ENCODE data around the gene POU2F2. TPM values are rescaled to one million over a fixed set of nuclear protein-coding genes. Genes with fewer than 3 reads are reported as not detected.

Gene POU2F2
- total RNA-seq, 1 experiment from 2014 or later = 2.9 TPM

DNA sequence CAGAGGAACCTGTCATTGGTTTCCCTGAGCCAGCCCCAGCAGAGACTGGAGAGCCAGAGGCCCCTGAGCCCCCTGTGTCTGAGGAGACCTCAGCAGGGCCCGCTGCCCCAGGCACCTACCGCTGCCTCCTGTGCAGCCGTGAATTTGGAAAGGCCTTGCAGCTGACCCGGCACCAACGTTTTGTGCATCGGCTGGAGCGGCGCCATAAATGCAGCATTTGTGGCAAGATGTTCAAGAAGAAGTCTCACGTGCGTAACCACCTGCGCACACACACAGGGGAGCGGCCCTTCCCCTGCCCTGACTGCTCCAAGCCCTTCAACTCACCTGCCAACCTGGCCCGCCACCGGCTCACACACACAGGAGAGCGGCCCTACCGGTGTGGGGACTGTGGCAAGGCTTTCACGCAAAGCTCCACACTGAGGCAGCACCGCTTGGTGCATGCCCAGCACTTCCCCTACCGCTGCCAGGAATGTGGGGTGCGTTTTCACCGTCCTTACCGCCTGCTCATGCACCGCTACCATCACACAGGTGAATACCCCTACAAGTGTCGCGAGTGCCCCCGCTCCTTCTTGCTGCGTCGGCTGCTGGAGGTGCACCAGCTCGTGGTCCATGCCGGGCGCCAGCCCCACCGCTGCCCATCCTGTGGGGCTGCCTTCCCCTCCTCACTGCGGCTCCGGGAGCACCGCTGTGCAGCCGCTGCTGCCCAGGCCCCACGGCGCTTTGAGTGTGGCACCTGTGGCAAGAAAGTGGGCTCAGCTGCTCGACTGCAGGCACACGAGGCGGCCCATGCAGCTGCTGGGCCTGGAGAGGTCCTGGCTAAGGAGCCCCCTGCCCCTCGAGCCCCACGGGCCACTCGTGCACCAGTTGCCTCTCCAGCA is 52.1 kb downstream of the POU2F2 start:
- Histone ChIP-seq H3F3A (ENCODE audit: insufficient read depth, low read depth) (peaks cover 28% of the 10 kb centered on the region), H3K27me3 (ENCODE audit: insufficient read depth, low read depth) (no peaks in the 10 kb centered on the region), H3K4me1 (replicated peaks; ENCODE audit: insufficient read depth) (peaks cover 14% of the 10 kb centered on the region), H3K9me2 (ENCODE audit: insufficient read depth) (no peaks in the 10 kb centered on the region), H3K27ac (no peak overlapping the region), H3K79me2 (ENCODE audit: low read depth) (peaks cover 56% of the 10 kb centered on the region), H3K36me3 (ENCODE audit: low read depth) (peaks cover 6% of the 10 kb centered on the region; the same call in 1 of the 2 replicates), H3K4me2 (no peak overlapping the region), H2AFZ (no peak overlapping the region), H3K4me3 (no peak overlapping the region), H4K20me1 (ENCODE audit: insufficient read depth) (peaks cover 48% of the 10 kb centered on the region), H3K9me3 (ENCODE audit: insufficient read depth, low read depth) (no peaks in the 10 kb centered on the region)
- ChIA-PET POLR2A (ENCODE audit: unreplicated experiment) (no interaction called here), CTCF (no interaction called here)
- intact Hi-C loops (cut with micrococcal nuclease; ENCODE audit: unreplicated experiment) = loop anchor here (5.0 kb wide), 3 partner anchors 48 to 193 kb away; partner anchors contain the start of gene RABAC1
- no peak for TF ChIP-seq EZH2 (IDR thresholded peaks at IDR 0.05; ENCODE audit: low read depth)
- TF ChIP-seq, protein P1, sequence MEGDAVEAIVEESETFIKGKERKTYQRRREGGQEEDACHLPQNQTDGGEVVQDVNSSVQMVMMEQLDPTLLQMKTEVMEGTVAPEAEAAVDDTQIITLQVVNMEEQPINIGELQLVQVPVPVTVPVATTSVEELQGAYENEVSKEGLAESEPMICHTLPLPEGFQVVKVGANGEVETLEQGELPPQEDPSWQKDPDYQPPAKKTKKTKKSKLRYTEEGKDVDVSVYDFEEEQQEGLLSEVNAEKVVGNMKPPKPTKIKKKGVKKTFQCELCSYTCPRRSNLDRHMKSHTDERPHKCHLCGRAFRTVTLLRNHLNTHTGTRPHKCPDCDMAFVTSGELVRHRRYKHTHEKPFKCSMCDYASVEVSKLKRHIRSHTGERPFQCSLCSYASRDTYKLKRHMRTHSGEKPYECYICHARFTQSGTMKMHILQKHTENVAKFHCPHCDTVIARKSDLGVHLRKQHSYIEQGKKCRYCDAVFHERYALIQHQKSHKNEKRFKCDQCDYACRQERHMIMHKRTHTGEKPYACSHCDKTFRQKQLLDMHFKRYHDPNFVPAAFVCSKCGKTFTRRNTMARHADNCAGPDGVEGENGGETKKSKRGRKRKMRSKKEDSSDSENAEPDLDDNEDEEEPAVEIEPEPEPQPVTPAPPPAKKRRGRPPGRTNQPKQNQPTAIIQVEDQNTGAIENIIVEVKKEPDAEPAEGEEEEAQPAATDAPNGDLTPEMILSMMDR (conservative IDR thresholded peaks at IDR 0.05) = no peak
- DNase-seq = no peak
- BruUV-seq (replicated peaks) = TSS peak; percentile 7

DNA sequence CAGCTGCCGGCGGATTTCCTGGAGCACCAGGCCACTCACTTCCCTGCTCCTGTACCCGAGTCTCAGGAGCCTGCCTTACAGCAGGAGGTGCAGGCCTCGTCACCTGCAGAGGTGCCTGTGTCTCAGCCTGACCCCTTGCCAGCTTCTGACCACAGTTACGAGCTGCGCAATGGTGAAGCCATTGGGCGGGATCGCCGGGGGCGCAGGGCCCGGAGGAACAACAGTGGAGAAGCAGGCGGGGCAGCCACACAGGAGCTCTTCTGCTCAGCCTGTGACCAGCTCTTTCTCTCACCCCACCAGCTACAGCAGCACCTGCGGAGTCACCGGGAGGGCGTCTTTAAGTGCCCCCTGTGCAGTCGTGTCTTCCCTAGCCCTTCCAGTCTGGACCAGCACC is 53.0 kb downstream of the POU2F2 start:
- Histone ChIP-seq H3K4me2 (no peak overlapping the region), H3K4me1 (replicated peaks; ENCODE audit: insufficient read depth) (peaks cover 21% of the 10 kb centered on the region), H3K36me3 (ENCODE audit: low read depth) (peaks cover 6% of the 10 kb centered on the region; the same call in 1 of the 2 replicates), H3F3A (ENCODE audit: insufficient read depth, low read depth) (peaks cover 23% of the 10 kb centered on the region), H3K4me3 (no peak overlapping the region), H2AFZ (no peak overlapping the region), H3K79me2 (ENCODE audit: low read depth) (peaks cover 63% of the 10 kb centered on the region), H3K27ac (no peak overlapping the region), H4K20me1 (ENCODE audit: insufficient read depth) (peaks cover 48% of the 10 kb centered on the region), H3K9me3 (ENCODE audit: insufficient read depth, low read depth) (no peaks in the 10 kb centered on the region), H3K9me2 (ENCODE audit: insufficient read depth) (no peaks in the 10 kb centered on the region), H3K27me3 (ENCODE audit: insufficient read depth, low read depth) (no peaks in the 10 kb centered on the region)
- BruUV-seq (replicated peaks) = no TSS peak
- POLR2A ChIA-PET (ENCODE audit: unreplicated experiment) = interaction anchor here (0.6 kb wide), 1 partner anchor 164 kb away, joined by 5 read pairs; no protein-coding TSS in a partner anchor
- CTCF ChIA-PET = interaction anchor here (0.6 kb wide), 1 partner anchor 180 kb away, joined by 11 read pairs; no protein-coding TSS in a partner anchor
- intact Hi-C loops (cut with micrococcal nuclease; ENCODE audit: unreplicated experiment) = loop anchor here (5.0 kb wide), 3 partner anchors 47 to 192 kb away; partner anchors contain the start of gene RABAC1
- TF ChIP-seq, protein P1 (conservative IDR thresholded peaks at IDR 0.05) = no peak
- no peak for TF ChIP-seq EZH2 (IDR thresholded peaks at IDR 0.05; ENCODE audit: low read depth)
- peak in 1 of 2 experiments; percentile 64 for DNase-seq

DNA sequence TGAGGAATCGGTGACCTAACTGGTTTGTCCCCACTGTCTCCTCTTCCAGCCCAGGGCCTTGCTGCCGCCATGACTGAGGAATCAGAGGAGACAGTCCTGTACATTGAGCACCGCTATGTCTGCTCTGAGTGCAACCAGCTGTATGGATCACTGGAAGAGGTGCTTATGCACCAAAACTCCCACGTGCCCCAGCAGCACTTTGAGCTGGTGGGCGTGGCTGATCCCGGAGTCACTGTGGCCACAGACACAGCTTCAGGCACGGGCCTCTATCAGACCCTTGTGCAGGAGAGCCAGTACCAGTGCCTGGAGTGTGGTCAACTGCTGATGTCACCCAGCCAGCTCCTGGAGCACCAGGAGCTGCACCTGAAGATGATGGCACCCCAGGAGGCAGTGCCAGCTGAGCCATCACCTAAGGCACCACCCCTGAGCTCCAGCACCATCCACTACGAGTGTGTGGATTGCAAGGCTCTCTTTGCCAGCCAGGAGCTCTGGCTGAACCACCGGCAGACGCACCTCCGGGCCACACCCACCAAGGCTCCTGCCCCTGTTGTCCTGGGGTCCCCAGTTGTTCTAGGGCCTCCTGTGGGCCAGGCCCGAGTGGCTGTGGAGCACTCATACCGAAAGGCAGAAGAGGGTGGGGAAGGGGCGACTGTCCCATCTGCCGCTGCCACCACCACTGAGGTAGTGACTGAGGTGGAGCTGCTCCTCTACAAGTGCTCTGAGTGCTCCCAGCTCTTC is 53.5 kb downstream of the POU2F2 start:
- no peak overlapping the region for H3K27ac ChIP-seq

More for the DNA sequence above, 53.5 kb downstream of the POU2F2 start:
- Histone ChIP-seq H3K79me2 (ENCODE audit: low read depth) (peaks cover 63% of the 10 kb centered on the region), H3K4me1 (replicated peaks; ENCODE audit: insufficient read depth) (peaks cover 21% of the 10 kb centered on the region), H3K9me3 (ENCODE audit: insufficient read depth, low read depth) (no peaks in the 10 kb centered on the region), H3K4me3 (no peak overlapping the region), H2AFZ (no peak overlapping the region), H3K27me3 (ENCODE audit: insufficient read depth, low read depth) (no peaks in the 10 kb centered on the region), H3F3A (ENCODE audit: insufficient read depth, low read depth) (peaks cover 17% of the 10 kb centered on the region), H3K4me2 (peak overlapping the region; percentile 97; the same call in 1 of the 2 replicates), H3K9me2 (ENCODE audit: insufficient read depth) (no peaks in the 10 kb centered on the region), H4K20me1 (ENCODE audit: insufficient read depth) (peaks cover 48% of the 10 kb centered on the region), H3K36me3 (ENCODE audit: low read depth) (peaks cover 6% of the 10 kb centered on the region; the same call in 1 of the 2 replicates)
- no TSS peak for BruUV-seq (replicated peaks)
- intact Hi-C loops (cut with micrococcal nuclease; ENCODE audit: unreplicated experiment) = loop anchor here (5.0 kb wide), 3 partner anchors 46 to 191 kb away; partner anchors contain the start of gene RABAC1
- TF ChIP-seq, protein P1 (conservative IDR thresholded peaks at IDR 0.05) = no peak
- TF ChIP-seq EZH2 (IDR thresholded peaks at IDR 0.05; ENCODE audit: low read depth) = no peak
- ChIA-PET CTCF (interaction anchor here (0.6 kb wide), 2 partner anchors 36 to 179 kb away, joined by 5 to 11 read pairs; no protein-coding TSS in a partner anchor), POLR2A (ENCODE audit: unreplicated experiment) (interaction anchor here (0.6 kb wide), 1 partner anchor 164 kb away, joined by 5 read pairs; no protein-coding TSS in a partner anchor)
- DNase-seq = no peak
